ENCODE data around the gene MKLN1.

- TF ChIP-seq CTCF (IDR thresholded peaks at IDR 0.05), result no peak
- no peak for TF ChIP-seq POLR2A (IDR thresholded peaks at IDR 0.05)
These were observed 25.2 kb upstream of the MKLN1 start for GRCh38 chr7:131302446-131302845.
